HepG2 (cell line): Measurements from ENCODE around the gene GJD3. TPM values are rescaled to one million over a fixed set of nuclear protein-coding genes. Genes with fewer than 3 reads are reported as not detected.
A peak's percentile ranks its signal among the peaks of the same experiment; 100 is the strongest.

ENCODE experiments used
- CREM ChIP-seq, 2 experiments: sonication (generic) in 1 of 2; formaldehyde crosslinking in 1 of 2; IDR thresholded peaks; 2 replicates each; pipeline versions ENCODE4 v1.4.0 to v1.6.1; 2016 to 2020; ENCODE audit warnings: antibody characterized with exemption in 1 of 2, mild to moderate bottlenecking in 1 of 2, missing genetic modification reagents in 1 of 2
- EEA1 ChIP-seq: sonication (generic); formaldehyde crosslinking; IDR thresholded peaks from 2 replicates; pipeline ENCODE4 v1.5.1; 2020; ENCODE audit warnings: mild to moderate bottlenecking, missing genetic modification reagents, borderline replicate concordance
- HOXA7 ChIP-seq: sonication (generic); formaldehyde crosslinking; IDR thresholded peaks from 2 replicates; pipeline ENCODE4 v1.8.1; 2022; ENCODE audit warnings: mild to moderate bottlenecking, missing genetic modification reagents, moderate library complexity
- ISX ChIP-seq: sonication (generic); formaldehyde crosslinking; conservative IDR thresholded peaks from 2 replicates; pipeline ENCODE4 v1.5.0; 2020; ENCODE audit warnings: missing genetic modification reagents
- LCORL ChIP-seq, 2 experiments: fragments of 450-650 bp in 1 of 2; sonication (generic) in 1 of 2; formaldehyde crosslinking in 1 of 2; IDR thresholded peaks; 2 replicates each; pipeline versions ENCODE4 v1.5.0 to v1.6.1; 2017 to 2020; ENCODE audit warnings: antibody characterized with exemption in 1 of 2, missing genetic modification reagents in 1 of 2
- MEF2D ChIP-seq: sonication (generic); formaldehyde crosslinking; IDR thresholded peaks from 2 replicates; pipeline ENCODE4 v1.5.1; 2020; ENCODE audit warnings: mild to moderate bottlenecking, missing genetic modification reagents
- NFIC ChIP-seq: IDR thresholded peaks from 2 replicates; pipeline ENCODE4 v1.6.1; 2012; ENCODE audit warnings: mild to moderate bottlenecking, low read length, inconsistent platforms
- RFX5 ChIP-seq: IDR thresholded peaks from 2 replicates; pipeline ENCODE4 v1.6.1; 2011; ENCODE audit warnings: low read depth, low read length, improper control_type of control experiment
- SRSF1 ChIP-seq: fragments of 200-400 bp; formaldehyde crosslinking; optimal IDR thresholded peaks from 2 replicates; pipeline ENCODE3; 2017; ENCODE audit warnings: mild to moderate bottlenecking, low read depth, low read length, moderate library complexity
- ZBTB20 ChIP-seq: sonication (generic); formaldehyde crosslinking; IDR thresholded peaks from 2 replicates; pipeline ENCODE4 v1.8.1; 2023; ENCODE audit warnings: missing genetic modification reagents, low read depth, mild to moderate bottlenecking, borderline replicate concordance
- ZBTB38 ChIP-seq: sonication (generic); formaldehyde crosslinking; IDR thresholded peaks from 2 replicates; pipeline ENCODE4 v1.5.1; 2020; ENCODE audit warnings: mild to moderate bottlenecking, missing genetic modification reagents
- ZFP82 ChIP-seq: sonication (generic); formaldehyde crosslinking; IDR thresholded peaks from 2 replicates; pipeline ENCODE4 v1.5.1; 2020; ENCODE audit warnings: mild to moderate bottlenecking, missing genetic modification reagents, borderline replicate concordance
- ZIK1 ChIP-seq: sonication (generic); formaldehyde crosslinking; IDR thresholded peaks from 2 replicates; pipeline ENCODE4 v1.5.0; 2020; ENCODE audit warnings: mild to moderate bottlenecking, low read depth, missing genetic modification reagents, borderline replicate concordance
- ZMYM3 ChIP-seq: sonication (generic); formaldehyde crosslinking; IDR thresholded peaks from 2 replicates; pipeline ENCODE4 v1.5.1; 2020; ENCODE audit warnings: mild to moderate bottlenecking, missing genetic modification reagents
- ZNF619 ChIP-seq: sonication (generic); formaldehyde crosslinking; IDR thresholded peaks from 2 replicates; pipeline ENCODE4 v1.4.0; 2020; ENCODE audit warnings: mild to moderate bottlenecking, missing genetic modification reagents
- polyA plus RNA-seq, 8 experiments: library from polyadenylated mRNA; depleted of rRNA in 3 of 8; stranded (reverse) in 7 of 8; unstranded in 1 of 8; fragments of >200 nt; fragmentation: Illumina TruSeq in 4 of 8; extraction: Trizol in 4 of 8; gene quantifications; 2 replicates each; pipeline versions ENCODE4 v1.2.1 to v1.2.3, GENCODE V29; 2011 to 2016; ENCODE audit warnings: low read depth in 4 of 8, missing spikeins in 1 of 8, mixed read lengths in 1 of 8; ENCODE audit not compliant: insufficient read depth in 1 of 8
- total RNA-seq, 5 experiments: library from RNA; depleted of rRNA; stranded (reverse); fragments of >200 nt; fragmentation: Illumina TruSeq; extraction: Trizol; gene quantifications; 2 replicates each; pipeline ENCODE4 v1.2.3, GENCODE V29; 2016; ENCODE audit warnings: low read depth in 1 of 5
- TF ChIP-seq, protein P1 (sequence below): sonication (generic); formaldehyde crosslinking; IDR thresholded peaks from 2 replicates; pipeline ENCODE4 v1.4.0; 2020; ENCODE audit warnings: missing genetic modification reagents, borderline replicate concordance
- TF ChIP-seq, protein P2 (sequence below): sonication (generic); formaldehyde crosslinking; IDR thresholded peaks from 2 replicates; pipeline ENCODE4 v1.4.0; 2020; ENCODE audit warnings: low read depth, missing genetic modification reagents

GJD3 gene
- total and polyA plus RNA-seq, 2 of the 13 experiments (the other 11 are each of a cell fraction or from before 2014, with no cell fraction given) = not detected

DNA sequence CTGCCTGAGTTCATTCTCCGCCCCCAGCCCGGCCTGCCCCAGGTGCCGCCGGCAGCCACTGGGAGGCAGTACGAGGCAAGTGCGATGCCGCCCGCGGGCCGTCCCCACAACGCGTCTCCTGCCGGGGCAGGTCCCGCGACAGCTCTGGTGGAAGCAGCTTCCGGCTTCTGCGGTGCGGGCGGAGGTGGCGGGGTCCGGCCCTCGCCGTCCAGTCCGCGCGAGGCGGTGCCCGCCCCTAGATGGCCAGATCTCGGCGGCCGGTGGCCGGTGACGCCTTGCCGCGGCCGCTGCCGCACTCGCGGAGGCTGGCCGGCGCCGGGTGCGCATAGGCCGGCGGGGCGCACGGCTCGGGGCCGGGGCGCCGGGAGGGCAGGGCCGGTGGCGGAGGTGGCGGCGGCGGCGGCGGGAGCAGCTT lies 1.8 kb downstream of the GJD3 start (continued):
- TF ChIP-seq ZBTB20 (CRISPR knock-in tag) (0 out of 2 replicates have a peak, but pooled peaks have one; percentile 67), ZNF619 (CRISPR knock-in tag) (0 out of 2 replicates have a peak, but pooled peaks have one; percentile 24), HOXA7 (no peak), LCORL (IDR thresholded peaks at IDR 0.05) (no peak), LCORL (CRISPR knock-in tag; IDR thresholded peaks at IDR 0.05) (peak; percentile 80), EEA1 (CRISPR knock-in tag) (no peak; the same call in 1 of the 2 replicates), ZFP82 (CRISPR knock-in tag) (no peak; the same call in 1 of the 2 replicates), ZMYM3 (peak; percentile 75), SRSF1 (no peak), NFIC (no peak), ZIK1 (peak; percentile 97; the same call in 1 of the 2 replicates), CREM (IDR thresholded peaks at IDR 0.05) (no peak), CREM (CRISPR knock-in tag; IDR thresholded peaks at IDR 0.05) (no peak), RFX5 (0 out of 2 replicates have a peak, but pooled peaks have one; percentile 15), MEF2D (CRISPR knock-in tag) (0 out of 2 replicates have a peak, but pooled peaks have one; percentile 37), ISX (CRISPR knock-in tag) (0 out of 2 replicates have a peak, but pooled peaks have one; percentile 59), ZBTB38 (CRISPR knock-in tag) (no peak)
- TF ChIP-seq, protein P1, sequence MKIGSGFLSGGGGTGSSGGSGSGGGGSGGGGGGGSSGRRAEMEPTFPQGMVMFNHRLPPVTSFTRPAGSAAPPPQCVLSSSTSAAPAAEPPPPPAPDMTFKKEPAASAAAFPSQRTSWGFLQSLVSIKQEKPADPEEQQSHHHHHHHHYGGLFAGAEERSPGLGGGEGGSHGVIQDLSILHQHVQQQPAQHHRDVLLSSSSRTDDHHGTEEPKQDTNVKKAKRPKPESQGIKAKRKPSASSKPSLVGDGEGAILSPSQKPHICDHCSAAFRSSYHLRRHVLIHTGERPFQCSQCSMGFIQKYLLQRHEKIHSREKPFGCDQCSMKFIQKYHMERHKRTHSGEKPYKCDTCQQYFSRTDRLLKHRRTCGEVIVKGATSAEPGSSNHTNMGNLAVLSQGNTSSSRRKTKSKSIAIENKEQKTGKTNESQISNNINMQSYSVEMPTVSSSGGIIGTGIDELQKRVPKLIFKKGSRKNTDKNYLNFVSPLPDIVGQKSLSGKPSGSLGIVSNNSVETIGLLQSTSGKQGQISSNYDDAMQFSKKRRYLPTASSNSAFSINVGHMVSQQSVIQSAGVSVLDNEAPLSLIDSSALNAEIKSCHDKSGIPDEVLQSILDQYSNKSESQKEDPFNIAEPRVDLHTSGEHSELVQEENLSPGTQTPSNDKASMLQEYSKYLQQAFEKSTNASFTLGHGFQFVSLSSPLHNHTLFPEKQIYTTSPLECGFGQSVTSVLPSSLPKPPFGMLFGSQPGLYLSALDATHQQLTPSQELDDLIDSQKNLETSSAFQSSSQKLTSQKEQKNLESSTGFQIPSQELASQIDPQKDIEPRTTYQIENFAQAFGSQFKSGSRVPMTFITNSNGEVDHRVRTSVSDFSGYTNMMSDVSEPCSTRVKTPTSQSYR (CRISPR knock-in tag) = peak; percentile 68; the same call in 1 of the 2 replicates
- TF ChIP-seq, protein P2, sequence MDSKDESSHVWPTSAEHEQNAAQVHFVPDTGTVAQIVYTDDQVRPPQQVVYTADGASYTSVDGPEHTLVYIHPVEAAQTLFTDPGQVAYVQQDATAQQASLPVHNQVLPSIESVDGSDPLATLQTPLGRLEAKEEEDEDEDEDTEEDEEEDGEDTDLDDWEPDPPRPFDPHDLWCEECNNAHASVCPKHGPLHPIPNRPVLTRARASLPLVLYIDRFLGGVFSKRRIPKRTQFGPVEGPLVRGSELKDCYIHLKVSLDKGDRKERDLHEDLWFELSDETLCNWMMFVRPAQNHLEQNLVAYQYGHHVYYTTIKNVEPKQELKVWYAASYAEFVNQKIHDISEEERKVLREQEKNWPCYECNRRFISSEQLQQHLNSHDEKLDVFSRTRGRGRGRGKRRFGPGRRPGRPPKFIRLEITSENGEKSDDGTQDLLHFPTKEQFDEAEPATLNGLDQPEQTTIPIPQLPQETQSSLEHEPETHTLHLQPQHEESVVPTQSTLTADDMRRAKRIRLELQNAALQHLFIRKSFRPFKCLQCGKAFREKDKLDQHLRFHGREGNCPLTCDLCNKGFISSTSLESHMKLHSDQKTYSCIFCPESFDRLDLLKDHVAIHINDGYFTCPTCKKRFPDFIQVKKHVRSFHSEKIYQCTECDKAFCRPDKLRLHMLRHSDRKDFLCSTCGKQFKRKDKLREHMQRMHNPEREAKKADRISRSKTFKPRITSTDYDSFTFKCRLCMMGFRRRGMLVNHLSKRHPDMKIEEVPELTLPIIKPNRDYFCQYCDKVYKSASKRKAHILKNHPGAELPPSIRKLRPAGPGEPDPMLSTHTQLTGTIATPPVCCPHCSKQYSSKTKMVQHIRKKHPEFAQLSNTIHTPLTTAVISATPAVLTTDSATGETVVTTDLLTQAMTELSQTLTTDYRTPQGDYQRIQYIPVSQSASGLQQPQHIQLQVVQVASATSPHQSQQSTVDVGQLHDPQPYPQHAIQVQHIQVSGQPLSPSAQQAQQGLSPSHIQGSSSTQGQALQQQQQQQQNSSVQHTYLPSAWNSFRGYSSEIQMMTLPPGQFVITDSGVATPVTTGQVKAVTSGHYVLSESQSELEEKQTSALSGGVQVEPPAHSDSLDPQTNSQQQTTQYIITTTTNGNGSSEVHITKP = peak; percentile 74; the same call in 1 of the 2 replicates
